GM19468 (cell line): ENCODE data around the gene BCL11B.

Experiments used
- ATAC-seq: cut with Tn5 transposase; IDR thresholded peaks from one replicate; pipeline ENCODE4 v1.9.1; 2021; ENCODE audit warnings: mild to moderate bottlenecking, moderate library complexity, moderate number of reproducible peaks; ENCODE audit not compliant: unreplicated experiment; ENCODE audit errors: extremely low read depth

Gene BCL11B

DNA sequence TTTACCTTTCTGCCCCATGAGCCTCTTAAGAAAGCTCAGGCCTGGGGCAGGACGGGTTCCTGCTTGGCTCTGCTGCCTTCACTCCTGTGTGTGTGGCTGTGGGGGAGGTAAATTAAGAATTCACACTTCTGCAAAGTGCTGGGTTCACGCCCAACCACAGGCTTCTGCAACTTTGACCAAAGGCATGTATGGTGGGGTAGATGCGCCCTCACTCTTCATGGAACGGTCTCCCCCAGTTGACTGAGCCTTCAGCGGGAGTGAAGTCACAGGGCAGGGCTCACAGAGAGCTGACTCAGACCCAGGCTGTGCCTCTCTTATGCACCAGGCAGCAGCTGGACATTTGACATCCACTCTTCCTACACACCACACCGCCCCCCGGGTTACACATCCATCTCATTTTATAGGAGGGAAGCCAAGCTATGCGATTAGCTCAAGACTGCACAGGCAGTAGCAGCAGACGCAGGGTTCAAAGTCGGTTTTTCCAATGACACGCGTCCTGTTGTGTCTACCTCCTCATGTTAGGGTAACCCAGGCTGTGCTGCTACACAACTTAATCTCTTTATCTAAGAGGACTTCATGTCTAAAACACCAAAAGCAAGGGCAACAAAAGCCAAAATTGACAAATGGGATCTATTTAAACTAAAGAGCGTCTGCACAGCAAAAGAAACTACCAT lies 15.4 kb upstream of the BCL11B start:
- peak; percentile 81 for ATAC-seq

- no peak for ATAC-seq
Observed at GRCh38 chr14:99286761-99287160, 14.8 kb upstream of the BCL11B start.

DNA sequence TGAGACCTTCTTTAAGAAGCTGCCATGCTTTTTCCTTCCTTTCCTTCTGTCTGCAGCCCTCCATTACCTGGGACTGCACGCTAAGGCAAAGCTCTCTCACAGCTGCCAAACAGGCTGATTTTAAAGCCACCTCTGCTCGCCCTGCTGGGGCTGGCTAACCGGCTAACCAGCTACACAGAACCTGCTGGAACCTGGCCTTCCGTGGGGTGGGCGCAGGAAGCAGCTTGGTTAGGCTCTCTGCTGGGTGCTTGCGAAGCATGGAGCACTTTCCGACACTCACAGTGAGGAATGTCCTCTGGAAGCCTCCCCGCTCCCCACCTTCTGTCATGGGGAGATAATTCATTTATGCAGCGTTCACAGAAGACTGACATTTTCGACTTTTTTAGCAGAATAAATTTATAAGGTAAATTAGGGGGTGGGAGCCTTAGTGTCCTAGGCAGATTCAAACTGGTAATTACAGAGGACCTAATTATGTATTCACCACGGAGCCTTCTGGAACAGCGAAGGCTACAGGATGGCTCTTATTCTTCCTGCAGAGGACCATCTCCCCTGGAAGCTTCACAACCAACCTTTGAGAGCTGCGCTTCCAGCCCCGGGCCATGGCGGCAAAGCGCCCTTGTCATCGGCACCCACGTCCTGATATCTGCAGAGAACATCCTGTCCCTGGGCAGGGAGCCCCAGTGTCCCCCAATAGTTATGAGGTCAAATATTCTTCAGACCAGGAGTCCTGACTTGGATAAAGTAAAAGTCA lies 12.4 kb upstream of the BCL11B start:
- ATAC-seq, result no peak

DNA sequence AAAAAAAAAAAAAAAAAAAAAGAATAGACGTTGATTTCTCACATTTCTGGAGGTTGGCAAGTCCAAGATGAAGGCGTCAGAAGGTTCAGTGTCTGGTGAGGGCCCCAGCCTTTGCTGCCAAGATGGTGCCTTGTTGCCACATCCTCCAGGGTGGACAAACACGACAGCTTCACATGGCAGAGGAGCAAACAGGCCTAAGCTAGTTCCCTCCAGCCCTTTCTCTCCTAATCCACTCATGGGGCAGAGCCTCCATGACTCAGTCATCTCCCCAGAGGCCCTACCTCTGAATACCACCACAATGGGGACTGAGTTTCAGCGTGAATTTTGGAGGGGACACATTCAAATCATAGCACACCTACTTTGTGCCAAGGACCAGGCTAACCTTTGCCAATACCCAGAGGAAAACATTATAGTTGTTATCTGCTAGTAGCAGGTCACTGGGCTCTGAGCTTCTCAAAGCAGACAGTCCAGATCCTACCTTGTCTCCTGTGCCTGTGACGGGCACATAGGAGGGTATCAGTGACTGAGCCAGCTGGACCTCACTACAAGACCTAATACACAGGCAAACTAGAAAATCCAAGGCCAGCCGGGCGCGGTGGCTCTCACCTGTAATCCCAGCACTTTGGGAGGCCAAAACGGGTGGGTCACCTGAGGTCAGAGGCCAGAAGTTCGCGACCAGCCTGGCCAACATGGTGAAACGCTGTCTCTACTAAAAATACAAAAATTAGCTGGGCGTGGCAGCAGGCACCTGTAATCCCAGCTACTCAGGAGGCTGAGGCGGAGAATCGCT lies 10.5 kb upstream of the BCL11B start:
- ATAC-seq, result no peak

DNA sequence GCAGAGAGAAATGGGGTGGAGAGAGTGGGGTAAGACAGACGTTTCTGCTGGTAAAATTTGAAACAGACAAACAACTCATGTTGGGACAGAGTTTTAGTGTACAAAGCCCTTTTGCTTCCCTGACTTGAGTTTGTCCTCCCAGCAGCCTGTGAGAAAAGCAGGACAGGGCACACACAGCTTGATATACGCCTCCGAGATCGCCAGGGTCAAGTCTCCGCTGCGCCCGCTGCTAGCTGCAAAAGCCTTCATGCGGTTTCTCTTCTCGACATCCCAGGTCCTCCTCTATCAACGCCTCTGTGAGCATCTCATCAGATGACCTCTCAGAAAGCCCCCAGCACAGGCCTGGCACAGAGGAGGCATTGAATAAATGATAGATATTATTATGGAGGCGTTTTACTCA lies 9.4 kb upstream of the BCL11B start:
- no peak for ATAC-seq

GRCh38 chr14:99280852-99281251 lies 8.9 kb upstream of the BCL11B start:
- no peak for ATAC-seq

DNA sequence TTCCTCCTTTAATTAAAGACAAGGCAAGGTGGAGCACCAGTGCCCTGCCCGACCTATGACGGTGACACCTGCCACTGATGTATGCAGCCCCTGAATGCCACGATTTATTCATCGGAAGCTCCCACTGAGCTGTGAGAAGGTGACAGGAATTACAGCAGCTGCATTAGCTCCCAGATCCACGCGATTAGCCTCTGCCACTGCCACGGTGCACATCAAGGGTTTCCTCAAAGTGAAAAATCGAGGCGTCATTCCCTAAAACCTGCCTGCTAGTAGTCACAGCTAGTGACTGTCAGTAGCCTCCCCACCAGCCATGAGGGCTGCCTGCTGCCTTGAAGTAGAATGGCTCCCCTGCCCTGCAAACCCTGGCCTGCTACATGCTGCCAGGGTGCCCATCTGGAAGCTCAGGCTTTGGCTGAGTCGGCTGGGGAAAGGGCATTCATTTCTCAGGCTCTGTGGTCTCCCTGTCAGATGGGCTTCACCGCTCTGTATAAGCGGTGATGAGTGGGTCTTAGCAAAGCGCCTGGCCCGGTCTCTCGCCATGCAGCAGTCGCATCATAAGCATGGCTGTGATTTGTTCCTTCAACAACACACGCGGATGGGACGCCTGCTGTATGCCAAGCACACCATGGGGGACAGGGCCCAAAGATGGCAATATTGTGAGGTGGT lies 8.2 kb upstream of the BCL11B start:
- no peak for ATAC-seq

- ATAC-seq, result no peak
Observed at GRCh38 chr14:99278836-99279235, 6.8 kb upstream of the BCL11B start.

GRCh38 chr14:99277530-99277929 lies 5.5 kb upstream of the BCL11B start:
- ATAC-seq, result no peak

GRCh38 chr14:99276482-99276881 lies 4.5 kb upstream of the BCL11B start:
- ATAC-seq, result no peak

DNA sequence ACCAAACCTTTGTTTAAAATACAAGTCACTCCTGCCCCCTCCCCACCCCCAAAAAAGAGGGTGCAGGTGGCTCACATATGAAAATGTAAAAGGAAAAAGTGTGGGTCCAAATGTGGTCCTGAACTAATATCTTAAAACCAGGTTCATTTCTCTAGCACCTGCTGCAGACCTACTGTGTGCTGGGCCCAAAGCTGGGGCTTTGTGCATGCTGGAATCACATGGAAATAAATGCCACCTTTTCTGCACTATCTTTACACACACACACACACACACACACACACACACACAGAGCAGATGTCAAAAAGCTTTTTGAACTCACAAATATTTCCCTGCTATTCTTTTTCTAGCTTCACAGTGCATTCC lies 3.2 kb upstream of the BCL11B start:
- no peak for ATAC-seq

GRCh38 chr14:99274346-99275221 lies 2.6 kb upstream of the BCL11B start:
- no peak for ATAC-seq

- no peak for ATAC-seq
Observed at GRCh38 chr14:99273766-99274345, 1.9 kb upstream of the BCL11B start.

DNA sequence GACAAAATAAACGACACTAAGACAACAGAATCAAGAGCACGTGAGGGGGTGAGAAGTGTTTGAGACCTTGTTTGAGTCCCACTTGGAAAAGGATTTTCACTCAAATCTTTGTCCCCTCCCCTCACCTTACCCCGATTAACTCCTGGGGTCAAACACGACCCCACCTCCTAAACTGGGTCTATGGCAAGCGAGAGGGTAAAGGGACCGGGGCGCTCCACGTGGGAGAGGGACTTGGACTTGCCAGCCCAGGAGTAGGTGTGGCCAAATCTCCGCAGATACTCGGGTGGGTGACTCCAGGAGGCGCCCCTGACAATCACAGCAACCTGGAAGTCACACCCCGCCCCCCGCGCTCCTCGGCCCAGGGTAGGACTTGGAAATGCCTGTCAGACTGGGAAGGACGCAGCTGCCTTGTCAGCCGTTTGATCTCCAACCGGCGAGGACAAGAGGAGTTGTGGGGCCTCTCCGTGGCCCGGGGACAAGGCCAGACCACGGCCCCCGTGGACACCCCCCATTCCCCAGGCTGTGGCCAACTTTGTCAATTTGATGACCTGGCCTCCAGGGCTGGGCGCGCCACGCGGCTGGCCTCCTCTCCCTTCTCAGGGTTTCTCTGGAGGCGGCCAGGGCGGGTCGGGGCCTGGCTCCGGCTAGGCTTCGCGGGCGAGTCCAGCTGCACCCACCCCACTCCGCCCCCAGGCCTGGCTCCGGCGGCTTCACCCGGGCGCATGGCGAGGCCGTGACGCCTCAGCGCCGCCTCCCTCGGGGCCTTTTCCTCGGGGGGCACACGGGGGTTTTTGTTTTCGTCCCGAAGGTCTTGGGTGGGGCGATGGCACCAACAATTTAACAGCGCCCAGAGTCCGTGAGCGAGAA lies 1.1 kb upstream of the BCL11B start:
- ATAC-seq, result no peak

GRCh38 chr14:99272632-99272898 lies 568 bp upstream of the BCL11B start:
- ATAC-seq, result no peak

DNA sequence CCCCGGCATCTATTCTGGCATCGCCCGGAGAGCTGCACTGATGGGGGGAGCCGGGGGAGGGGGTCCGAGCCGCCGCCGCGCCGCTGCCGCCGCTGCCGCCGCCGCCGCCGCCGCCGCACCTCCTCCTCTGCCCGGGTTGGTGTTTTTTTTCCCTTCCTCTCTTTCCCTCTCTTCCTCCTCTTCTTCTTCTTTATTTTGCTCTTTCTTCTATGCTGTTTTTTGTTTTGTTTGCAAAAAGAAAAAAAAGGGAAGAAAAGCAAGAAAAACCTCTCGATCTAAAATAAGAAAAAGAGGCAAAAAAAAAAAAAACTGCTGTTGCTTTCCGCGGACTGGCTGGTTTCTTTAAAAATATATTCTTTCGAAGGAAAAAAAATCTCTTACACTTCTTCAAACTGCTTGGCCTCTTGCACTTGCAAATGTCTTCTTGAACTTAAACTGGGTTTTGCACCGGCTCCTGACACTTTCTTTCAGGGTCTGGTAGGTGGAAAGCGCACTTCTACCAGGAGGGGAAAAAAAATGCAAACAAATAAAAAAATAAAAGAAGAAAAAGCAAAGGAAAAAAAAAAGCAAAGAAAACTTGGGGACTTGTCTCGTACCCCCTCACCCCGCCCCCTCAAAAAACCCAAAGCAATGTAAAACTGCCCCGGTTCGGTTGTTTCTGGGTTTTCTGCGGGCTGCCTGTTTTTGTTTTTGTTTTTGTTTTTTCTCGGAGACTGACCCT lies 616 bp downstream of the BCL11B start:
- no peak for ATAC-seq

- ATAC-seq, result no peak
Observed at GRCh38 chr14:99270458-99271220, 1.4 kb downstream of the BCL11B start.
